Measurements from ENCODE around the gene SEMA3E.
"Not testable (repeated sequence)": the region's sequence is repeated elsewhere in the genome, so short reads cannot be mapped to it uniquely, and the experiment has no call there.

Gene SEMA3E

GRCh38 chr7:83452256-83452655 is 196.7 kb downstream of the SEMA3E start:
- H3K27ac ChIP-seq: no peak overlapping the region
- H3K36me3 ChIP-seq: no peaks in the 10 kb centered on the region
- H3K9ac ChIP-seq: no peak overlapping the region
- TF ChIP-seq Cebpa-rat (IDR thresholded peaks at IDR 0.05): no peak
- H4K20me1 ChIP-seq: no peaks in the 10 kb centered on the region; a peak in 1 of 22 replicates
- H3K4me2 ChIP-seq: no peak overlapping the region
- H3K9me3 ChIP-seq (replicated peaks in 1 of 11): no peaks in the 10 kb centered on the region
- no peak overlapping the region for H3K4me3 ChIP-seq
- H3K27me3 ChIP-seq: no peaks in the 10 kb centered on the region
- no peaks in the 10 kb centered on the region for H3K4me1 ChIP-seq

- Histone ChIP-seq H3K4me2 (no peak overlapping the region), H3K36me3 (no peaks in the 10 kb centered on the region), H4K20me1 (no peaks in the 10 kb centered on the region; a peak in 1 of 22 replicates), H3K9me3 (replicated peaks in 1 of 11) (no peaks in the 10 kb centered on the region), H3K9ac (no peak overlapping the region), H3K27ac (no peak overlapping the region), H3K4me1 (no peaks in the 10 kb centered on the region), H3K4me3 (no peak overlapping the region), H3K27me3 (no peaks in the 10 kb centered on the region)
- TF ChIP-seq Cebpa-rat (IDR thresholded peaks at IDR 0.05): no peak
These were observed 197.4 kb downstream of the SEMA3E start for GRCh38 chr7:83451501-83452045.

GRCh38 chr7:83449781-83450180 is 199.2 kb downstream of the SEMA3E start:
- Histone ChIP-seq H3K27me3 (no peaks in the 10 kb centered on the region), H3K9ac (no peak overlapping the region), H3K4me1 (no peaks in the 10 kb centered on the region), H3K4me3 (no peak overlapping the region), H4K20me1 (no peaks in the 10 kb centered on the region; a peak in 1 of 22 replicates), H3K4me2 (no peak overlapping the region), H3K27ac (no peak overlapping the region), H3K9me3 (replicated peaks in 1 of 11) (no peaks in the 10 kb centered on the region), H3K36me3 (no peaks in the 10 kb centered on the region)
- no peak for TF ChIP-seq Cebpa-rat (IDR thresholded peaks at IDR 0.05)

DNA sequence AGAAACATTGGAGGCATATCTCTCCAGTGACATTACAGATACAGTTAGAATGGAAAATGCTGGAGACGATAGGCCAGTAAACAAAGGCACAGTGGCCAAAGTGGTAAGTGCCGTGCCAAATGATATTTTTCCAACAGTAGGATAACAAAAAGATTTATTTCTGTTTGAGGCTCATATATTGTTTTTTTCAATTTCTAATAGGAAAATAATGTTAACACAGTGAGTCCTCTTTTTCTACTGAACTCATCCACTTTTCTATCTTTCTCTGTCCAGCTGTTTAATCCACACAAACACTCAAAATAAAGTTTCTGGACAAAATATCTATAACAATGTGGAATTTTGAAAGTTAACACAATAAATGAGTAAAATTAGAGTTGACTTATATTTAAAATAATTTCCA is 201.3 kb downstream of the SEMA3E start:
- no peak overlapping the region for H3K4me3 ChIP-seq
- no peaks in the 10 kb centered on the region for H3K4me1 ChIP-seq
- no peak overlapping the region for H3K27ac ChIP-seq
- H3K27me3 ChIP-seq: no peaks in the 10 kb centered on the region
- H4K20me1 ChIP-seq: no peaks in the 10 kb centered on the region; a peak in 1 of 22 replicates
- H3K36me3 ChIP-seq: no peaks in the 10 kb centered on the region
- no peak for TF ChIP-seq Cebpa-rat (IDR thresholded peaks at IDR 0.05)
- H3K9ac ChIP-seq: no peak overlapping the region
- no peaks in the 10 kb centered on the region for H3K9me3 ChIP-seq (replicated peaks in 1 of 11)
- H3K4me2 ChIP-seq: no peak overlapping the region

DNA sequence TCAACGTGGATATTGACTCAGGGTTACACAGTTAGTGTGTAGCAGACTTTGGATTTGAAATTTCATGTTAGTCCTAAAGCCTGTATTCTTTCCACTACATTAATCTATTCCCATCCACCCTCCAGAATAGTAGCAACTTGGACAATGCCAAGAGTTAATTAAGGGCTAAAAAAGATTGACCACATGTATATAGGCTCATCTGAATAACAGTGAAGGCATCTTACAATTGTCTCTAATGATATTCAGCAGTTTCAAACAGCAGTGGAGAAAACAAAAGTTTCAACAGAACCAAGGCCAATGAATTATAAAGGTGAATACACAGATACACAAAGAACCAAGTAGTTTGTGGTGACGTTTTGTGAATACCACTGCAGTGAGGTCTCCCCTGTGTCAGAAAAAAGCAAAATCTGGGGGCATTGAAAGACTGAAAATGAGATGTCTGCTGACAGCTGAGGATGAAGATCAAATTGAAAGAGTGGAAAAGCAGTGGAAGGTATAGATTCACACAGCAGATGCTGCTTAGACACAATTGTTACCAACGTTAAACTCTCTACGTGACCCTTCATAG is 202.8 kb downstream of the SEMA3E start:
- H3K9me3 ChIP-seq (replicated peaks in 1 of 11): no peaks in the 10 kb centered on the region
- no peaks in the 10 kb centered on the region for H4K20me1 ChIP-seq
- H3K36me3 ChIP-seq: no peaks in the 10 kb centered on the region
- no peak overlapping the region for H3K4me2 ChIP-seq
- H3K4me1 ChIP-seq: no peaks in the 10 kb centered on the region
- no peak overlapping the region for H3K9ac ChIP-seq
- no peak overlapping the region for H3K4me3 ChIP-seq
- TF ChIP-seq Cebpa-rat (IDR thresholded peaks at IDR 0.05): no peak
- no peaks in the 10 kb centered on the region for H3K27me3 ChIP-seq
- H3K27ac ChIP-seq: no peak overlapping the region

DNA sequence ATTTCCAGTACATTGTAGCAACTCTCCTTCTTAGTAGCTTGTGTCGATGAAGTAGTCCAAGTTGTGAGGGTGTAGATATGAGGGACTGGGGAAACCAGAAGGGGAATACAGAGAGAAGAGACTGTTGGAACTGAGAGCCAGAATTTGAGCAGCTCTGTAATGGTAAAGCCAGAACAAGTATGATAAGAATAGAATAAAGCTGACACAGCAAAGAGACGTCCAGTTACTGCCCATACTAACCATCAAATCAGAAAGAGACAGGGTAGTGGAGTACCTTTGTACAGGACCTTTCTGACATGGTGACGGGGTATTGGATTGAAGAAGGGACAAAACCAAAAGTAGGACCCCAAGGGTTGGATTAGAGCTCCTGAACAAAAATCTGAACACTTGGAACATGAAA is 206.0 kb downstream of the SEMA3E start:
- Histone ChIP-seq H3K9ac (no peak overlapping the region), H3K36me3 (no peaks in the 10 kb centered on the region), H3K27ac (no peak overlapping the region), H3K4me1 (no peaks in the 10 kb centered on the region), H3K4me2 (no peak overlapping the region), H3K4me3 (no peak overlapping the region), H3K27me3 (no peaks in the 10 kb centered on the region), H3K9me3 (replicated peaks in 1 of 11) (no peaks in the 10 kb centered on the region), H4K20me1 (no peaks in the 10 kb centered on the region)
- no peak for TF ChIP-seq Cebpa-rat (IDR thresholded peaks at IDR 0.05)

DNA sequence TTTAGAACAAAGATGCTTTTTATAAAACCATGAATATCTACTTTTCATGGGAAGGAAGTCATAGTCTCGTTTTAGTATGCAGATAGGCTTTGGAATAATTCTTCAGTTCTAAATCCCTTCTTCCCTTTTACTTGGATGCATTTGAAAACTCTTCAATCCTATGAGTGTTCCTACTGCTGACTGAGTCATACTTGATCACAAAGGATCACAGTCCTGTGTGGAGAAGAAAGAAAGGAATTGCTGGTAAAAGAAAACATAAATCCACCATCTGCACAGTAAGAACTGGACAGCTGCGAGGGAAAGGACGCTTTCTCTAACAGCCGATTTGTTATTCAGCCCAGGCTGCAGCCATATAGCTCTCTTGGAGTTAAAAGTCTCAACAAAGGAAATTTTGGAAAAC is 209.9 kb downstream of the SEMA3E start:
- H3K4me1 ChIP-seq: no peaks in the 10 kb centered on the region
- no peak overlapping the region for H3K9ac ChIP-seq

DNA sequence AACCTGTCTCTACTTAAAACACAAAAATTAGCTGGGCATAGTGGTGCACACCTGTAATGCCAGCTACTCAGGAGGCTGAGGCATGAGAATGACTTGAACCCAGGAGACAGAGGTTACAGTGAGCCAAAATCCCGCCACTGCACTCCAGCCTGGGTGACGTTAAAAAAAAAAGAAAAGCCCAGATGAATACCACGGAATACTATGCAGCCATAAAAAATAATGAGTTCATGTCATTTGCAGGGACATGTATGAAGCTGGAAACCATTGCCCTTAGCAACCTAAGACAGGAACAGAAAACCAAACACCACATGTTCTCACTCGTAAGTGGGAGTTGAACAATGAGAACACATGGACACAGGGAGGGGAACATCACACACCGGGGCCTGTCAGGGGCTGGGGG is 218.7 kb downstream of the SEMA3E start:
- not testable (repeated sequence) for H3K4me2 ChIP-seq; H3K27ac ChIP-seq; H3K4me3 ChIP-seq; H3K9me3 ChIP-seq (replicated peaks in 1 of 11); H3K9ac ChIP-seq; H3K4me1 ChIP-seq; H3K27me3 ChIP-seq; H4K20me1 ChIP-seq; H3K36me3 ChIP-seq

More for the DNA sequence above, 209.9 kb downstream of the SEMA3E start:
- no peak overlapping the region for H3K4me2 ChIP-seq
- H4K20me1 ChIP-seq: no peaks in the 10 kb centered on the region
- no peaks in the 10 kb centered on the region for H3K36me3 ChIP-seq
- no peaks in the 10 kb centered on the region for H3K9me3 ChIP-seq (replicated peaks in 1 of 11)
- no peak overlapping the region for H3K27ac ChIP-seq
- H3K4me3 ChIP-seq: no peak overlapping the region
- H3K27me3 ChIP-seq: no peaks in the 10 kb centered on the region
- TF ChIP-seq Cebpa-rat (IDR thresholded peaks at IDR 0.05): no peak

- Histone ChIP-seq H3K4me3 (no peak overlapping the region), H3K27ac (no peak overlapping the region), H4K20me1 (no peaks in the 10 kb centered on the region), H3K4me1 (no peaks in the 10 kb centered on the region), H3K9me3 (replicated peaks in 1 of 11) (no peaks in the 10 kb centered on the region), H3K9ac (no peak overlapping the region), H3K4me2 (no peak overlapping the region), H3K27me3 (no peaks in the 10 kb centered on the region), H3K36me3 (no peaks in the 10 kb centered on the region)
- no peak for TF ChIP-seq Cebpa-rat (IDR thresholded peaks at IDR 0.05)
These were observed 219.4 kb downstream of the SEMA3E start for GRCh38 chr7:83429493-83429892.

DNA sequence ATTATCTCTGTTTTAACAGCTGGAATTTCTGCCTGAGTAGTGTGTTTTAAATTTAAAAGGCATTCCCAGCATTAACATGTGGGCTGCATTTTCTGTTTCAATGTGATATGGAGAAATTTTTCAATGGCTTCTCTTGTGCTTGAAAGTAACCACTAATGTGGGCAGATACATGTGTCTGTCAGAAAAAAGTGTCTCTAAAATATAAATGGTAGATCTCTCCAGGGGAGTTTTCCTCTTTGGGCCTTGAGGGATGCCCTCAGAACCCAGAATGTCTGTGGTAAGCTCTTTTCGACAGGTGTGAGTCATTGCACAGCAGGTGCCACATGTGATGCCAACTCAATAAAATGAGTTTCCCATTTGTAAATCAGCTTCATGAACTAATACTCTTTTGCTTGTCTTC is 221.1 kb downstream of the SEMA3E start:
- Histone ChIP-seq H4K20me1 (no peaks in the 10 kb centered on the region), H3K4me2 (no peak overlapping the region), H3K9ac (no peak overlapping the region), H3K36me3 (no peaks in the 10 kb centered on the region), H3K4me1 (no peaks in the 10 kb centered on the region), H3K27me3 (no peaks in the 10 kb centered on the region), H3K27ac (no peak overlapping the region), H3K9me3 (replicated peaks in 1 of 11) (no peaks in the 10 kb centered on the region), H3K4me3 (no peak overlapping the region)
- TF ChIP-seq Cebpa-rat (IDR thresholded peaks at IDR 0.05): no peak

All from BLaER1 treated with 17β-estradiol and CSF1 and Interleukin-3, amounts not matched to agents 10 nM and 100 nM (cell line).